ENCODE data around the gene PRELID3B.

Gene PRELID3B

DNA sequence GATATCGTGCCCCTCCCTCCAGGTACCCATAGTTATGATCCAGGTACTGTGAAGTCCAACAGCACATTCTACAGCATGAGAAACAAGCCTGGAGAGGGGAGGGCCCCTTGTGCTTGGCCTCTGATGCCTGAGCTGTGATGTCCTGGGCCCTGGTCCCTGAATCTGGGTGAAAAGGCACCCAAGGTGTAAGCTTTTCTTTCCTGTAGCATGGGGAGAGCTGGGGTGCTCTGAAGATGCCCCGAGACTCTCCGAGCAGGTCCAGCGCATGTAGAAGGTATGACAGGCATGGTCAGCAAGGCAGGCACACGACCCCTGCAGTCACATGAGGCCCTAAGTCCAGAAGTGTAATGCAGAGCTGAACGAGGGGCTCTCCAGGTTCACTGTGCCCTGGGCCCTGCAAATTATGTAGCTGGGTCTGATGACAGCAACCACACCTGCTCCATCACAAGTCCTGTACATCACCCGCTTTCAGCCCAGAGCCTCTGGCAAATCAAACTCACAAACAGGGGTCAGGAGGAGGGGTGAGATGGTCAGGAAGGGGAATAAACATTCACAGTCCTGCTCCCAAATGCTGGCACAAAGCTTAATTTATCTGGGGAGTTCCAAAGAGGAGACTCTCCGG lies 33.8 kb downstream of the PRELID3B start:
- no peak for DNase-seq (ENCODE audit: low read depth)

DNA sequence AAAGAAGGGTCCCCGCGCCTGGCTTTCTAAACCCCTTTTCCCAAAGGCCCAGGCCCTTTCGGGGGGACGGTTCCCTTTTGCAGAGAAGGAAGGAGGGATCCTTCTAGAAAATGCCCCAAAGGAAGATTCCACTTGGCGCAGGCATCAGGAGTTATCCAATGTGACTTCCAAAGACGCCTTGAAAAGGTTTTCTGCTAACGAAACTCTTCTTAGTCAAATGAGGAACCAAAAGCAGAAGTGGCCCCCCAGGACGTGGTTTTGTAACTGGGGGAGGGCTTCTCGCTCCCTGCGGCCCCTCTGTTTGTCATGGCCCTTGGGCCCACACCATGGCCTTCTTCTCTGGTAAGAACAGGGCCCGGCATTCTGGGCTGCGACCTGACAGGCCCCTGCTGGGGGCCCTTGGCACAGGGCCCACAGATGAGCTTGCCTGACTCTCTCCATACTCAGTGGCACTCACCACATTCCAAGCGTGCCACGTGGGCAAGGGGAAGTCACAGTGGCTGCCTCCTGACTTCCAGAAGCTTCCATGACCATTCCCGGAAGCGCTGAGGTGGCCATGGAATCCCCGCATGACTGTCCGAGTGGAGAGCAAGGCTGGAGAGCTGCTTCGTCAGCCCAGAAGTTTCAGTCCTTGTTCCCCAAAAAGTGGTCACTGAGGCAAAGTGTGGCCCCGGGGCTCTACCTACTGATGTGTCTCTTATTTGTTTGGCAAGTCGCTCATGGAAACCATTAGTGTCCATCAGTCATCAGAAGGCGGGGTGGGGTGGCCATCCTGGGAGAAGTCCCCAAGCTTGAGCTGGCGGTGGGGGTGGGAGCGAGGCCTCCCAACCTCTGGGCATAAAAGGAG lies 34.7 kb downstream of the PRELID3B start:
- no peak for DNase-seq (ENCODE audit: low read depth)

- no peak for DNase-seq (ENCODE audit: low read depth)
Observed at GRCh38 chr20:59006864-59007664, 35.5 kb downstream of the PRELID3B start, which contains the start of gene CTSZ. Gene CTSZ (minus strand): TSS chr20:59007254. CDS start chr20:59007128, 126 bp downstream.

GRCh38 chr20:59006167-59006863 lies 36.3 kb downstream of the PRELID3B start:
- DNase-seq (ENCODE audit: low read depth): no peak

DNA sequence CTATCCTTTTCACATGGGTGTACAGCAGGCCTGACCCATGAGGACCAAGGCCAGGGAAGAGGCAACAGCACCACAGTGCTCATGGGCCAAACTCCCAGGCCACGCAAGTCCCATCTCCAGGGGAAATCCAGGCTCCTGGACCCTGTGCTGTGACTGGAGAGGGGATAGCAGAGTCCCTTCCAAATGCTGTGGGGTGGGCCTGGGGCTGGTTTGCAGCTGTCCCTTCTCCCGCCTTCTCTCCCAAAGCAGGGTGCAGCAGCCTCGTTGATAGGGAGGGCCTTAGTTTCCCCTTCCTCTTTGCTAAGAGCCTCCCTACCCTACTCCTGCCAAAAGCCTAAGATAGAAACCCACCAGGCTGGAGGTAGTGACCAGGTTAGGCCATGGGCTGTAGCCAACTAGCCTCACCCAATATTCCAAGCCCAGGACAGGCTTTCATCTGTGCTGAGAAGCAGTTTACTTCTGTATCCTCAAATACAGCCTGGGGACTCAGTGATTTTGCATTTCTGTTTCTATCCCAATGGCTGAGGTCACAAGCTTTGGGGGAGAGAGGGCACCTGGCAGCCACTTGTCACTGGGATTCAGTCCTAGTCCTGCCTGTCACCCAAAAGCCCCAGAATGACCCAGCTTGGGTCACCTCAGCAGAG lies 36.9 kb downstream of the PRELID3B start:
- no peak for DNase-seq (ENCODE audit: low read depth)

GRCh38 chr20:59004763-59005522 lies 37.6 kb downstream of the PRELID3B start:
- DNase-seq (ENCODE audit: low read depth): no peak

- peak; percentile 17 for DNase-seq (ENCODE audit: low read depth)
Observed at GRCh38 chr20:59004493-59004762, 38.2 kb downstream of the PRELID3B start.

GRCh38 chr20:59003836-59004492 lies 38.6 kb downstream of the PRELID3B start:
- DNase-seq (ENCODE audit: low read depth): no peak

DNA sequence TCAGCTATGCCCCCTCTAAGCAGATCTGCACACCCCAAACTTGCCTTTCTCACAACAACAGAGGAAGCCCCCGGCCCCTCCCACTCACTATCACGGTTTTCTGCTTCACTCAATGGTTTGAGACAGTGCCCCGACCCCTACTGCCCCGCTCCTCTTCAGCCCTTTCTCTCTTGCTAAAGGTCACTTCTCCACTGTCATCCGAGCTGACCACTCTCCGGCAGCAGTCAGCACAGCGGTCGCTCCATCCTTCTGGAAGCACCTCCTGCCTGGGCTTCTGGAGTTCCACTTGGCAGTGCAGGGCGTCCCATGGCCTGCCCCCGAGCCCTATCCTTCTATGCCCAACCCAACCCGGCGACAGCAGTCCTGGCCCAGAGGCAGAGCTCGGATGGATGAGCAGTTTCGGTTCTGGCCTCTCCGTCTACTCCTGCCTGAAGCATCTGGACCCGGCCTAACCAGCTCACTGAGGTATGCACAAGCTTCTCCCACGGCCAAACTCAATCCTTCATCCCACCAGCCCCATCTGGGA lies 39.6 kb downstream of the PRELID3B start:
- DNase-seq (ENCODE audit: low read depth): no peak

GRCh38 chr20:59002388-59002787 lies 40.2 kb downstream of the PRELID3B start:
- no peak for DNase-seq (ENCODE audit: low read depth)

DNA sequence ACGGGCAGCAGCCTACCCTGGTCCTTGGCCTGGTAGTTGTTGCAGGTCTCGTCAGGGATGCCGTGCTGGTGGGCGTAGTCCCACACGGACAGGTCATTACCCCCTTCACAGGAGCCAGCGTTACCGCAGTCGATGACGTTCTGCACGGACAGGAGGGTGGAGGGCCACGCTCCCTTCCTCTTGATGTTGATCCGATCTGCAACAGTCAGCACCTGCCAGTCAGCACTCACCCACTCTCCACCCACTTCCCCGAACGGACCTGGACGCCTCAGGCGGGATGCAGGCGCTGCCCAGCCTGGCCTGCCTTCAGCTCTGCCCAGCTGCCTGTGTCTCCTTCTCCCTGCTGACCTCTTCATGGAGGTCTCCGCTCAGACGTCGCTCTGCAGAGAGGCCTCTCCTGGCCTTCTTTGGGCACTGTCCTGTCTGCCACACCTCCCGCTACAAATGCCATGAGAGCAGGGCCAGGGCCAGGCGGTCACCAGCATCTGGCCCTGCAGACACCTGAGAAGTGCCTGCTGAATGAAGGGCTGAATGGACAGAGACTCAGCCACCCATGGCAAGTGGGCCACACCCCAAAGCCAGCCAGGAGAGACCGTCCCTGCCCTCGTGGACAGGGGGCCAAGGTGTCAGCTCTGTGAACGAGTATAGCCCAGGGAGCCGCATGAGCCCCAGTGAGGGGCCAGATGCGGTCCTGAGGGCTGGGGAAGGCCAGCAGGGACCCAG lies 41.0 kb downstream of the PRELID3B start:
- DNase-seq (ENCODE audit: low read depth): no peak

DNA sequence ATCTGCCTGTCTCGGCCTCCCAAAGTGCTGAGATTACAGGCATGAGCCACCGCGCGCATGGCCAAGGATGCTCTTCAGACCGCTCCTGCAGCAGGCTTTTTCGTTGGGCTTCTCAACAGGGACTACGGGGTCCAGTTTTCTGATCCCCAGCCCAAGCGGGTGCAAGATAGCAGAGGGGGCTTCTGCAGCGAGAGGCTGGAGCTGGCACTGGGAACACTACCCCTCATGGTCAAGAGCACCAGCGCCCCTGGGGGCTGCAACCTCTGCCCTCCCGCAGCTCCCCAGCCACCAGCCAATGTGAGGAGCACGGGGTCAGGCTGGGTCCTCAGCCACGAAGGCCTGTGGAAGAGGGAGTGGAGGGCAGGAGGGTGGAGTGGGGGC lies 41.5 kb downstream of the PRELID3B start:
- no peak for DNase-seq (ENCODE audit: low read depth)

GRCh38 chr20:59000326-59000725 lies 42.3 kb downstream of the PRELID3B start:
- DNase-seq (ENCODE audit: low read depth): no peak

DNA sequence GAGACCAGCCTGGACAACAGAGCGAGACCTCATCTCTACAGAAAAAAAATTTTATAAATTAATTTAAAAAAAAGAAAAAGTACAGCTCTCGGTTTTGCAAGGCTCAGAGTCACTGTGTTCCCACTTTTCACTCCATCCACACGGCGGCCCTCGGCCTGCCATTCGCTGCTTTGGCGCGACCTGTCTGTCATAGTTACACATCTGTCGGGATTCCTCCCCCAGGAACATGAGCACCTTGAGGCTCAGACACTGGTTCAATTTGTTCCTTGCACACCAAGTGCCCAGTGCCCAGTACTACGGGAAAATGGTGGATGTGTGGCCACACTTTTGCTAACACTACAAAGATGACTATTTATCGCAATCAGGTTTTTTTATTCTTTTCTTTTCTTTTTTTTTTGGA lies 43.9 kb downstream of the PRELID3B start:
- no peak for DNase-seq (ENCODE audit: low read depth)

DNA sequence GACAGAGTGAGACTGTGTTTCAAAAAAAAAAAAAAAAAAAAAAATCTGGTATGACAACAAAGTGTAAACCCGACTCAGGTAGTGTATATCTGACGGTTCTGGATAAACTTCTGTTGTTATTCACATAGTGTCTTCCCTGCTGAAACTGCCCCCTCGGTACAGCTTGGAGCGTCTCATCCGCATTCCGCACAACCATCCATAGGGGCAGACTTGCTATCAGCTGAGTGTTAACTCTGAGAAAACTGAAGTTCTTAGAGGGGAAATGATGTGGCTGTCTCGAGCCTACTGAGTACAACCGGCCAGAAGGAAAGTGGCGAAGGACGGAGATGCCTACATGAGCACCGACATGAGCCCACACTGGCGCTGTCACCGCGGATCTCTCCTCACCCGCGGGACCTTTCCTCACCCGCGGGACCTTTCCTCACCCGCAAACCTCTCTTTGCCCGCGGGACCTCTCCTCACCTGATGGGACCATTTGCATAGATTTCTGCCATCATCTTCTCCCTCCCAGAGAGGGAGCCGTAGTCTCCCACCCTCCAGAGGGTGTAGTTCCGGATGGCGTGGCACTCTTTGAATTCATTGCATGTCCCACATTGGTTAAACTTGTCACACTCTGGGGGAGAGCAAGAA lies 45.3 kb downstream of the PRELID3B start:
- DNase-seq (ENCODE audit: low read depth): no peak

- no peak for DNase-seq (ENCODE audit: low read depth)
Observed at GRCh38 chr20:58996226-58996611, 46.4 kb downstream of the PRELID3B start.

GRCh38 chr20:58995461-58996225 lies 46.9 kb downstream of the PRELID3B start:
- DNase-seq (ENCODE audit: low read depth): no peak

DNA sequence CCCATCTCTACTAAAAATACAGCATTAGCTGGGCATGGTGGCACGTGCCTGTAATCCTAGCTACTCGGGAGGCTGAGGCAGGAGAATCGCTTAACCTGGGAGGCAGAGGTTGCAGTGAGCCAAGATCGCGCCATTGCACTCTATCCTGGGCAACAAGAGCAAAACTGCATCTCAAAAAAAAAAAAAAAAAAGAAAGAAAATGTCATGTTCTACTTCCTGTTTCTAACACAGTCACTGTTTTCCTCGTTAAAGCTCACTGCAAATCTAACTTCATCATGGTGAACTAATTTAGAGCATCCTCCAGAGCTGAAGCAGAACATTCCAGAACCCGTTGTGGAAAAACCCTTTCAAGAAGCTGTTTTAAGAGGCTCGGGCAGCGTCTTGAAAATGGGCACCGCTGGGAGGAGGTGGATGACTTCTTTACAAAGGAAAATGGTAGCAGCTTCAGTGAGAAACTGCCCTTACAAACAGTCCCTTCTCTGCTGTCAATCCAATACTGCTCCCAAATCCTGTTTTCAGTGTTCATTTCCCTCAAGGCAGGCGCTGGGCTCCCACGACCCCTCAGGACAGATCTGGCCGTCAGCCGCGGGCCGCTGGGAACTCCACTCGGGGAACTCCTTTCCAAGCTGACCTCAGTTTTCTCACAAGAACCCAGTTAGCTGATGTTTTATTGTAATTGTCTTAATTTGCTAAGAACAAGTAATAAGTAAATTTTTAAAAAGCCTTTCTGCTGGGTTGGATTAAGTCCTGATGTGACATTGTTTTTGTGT lies 48.0 kb downstream of the PRELID3B start:
- DNase-seq (ENCODE audit: low read depth): no peak

Measured in stimulated activated CD8-positive, alpha-beta memory T cell treated with anti-CD3 and anti-CD28 coated beads, Interleukin-15, amount 100 ng/mL, for 1 hour (primary cell).